Fibroblast of gingiva (primary cell): ENCODE data around the gene ARL4D.
"Not testable (repeated sequence)": the region's sequence is repeated elsewhere in the genome, so short reads cannot be mapped to it uniquely, and the experiment has no call there.

Experiments
- DNase-seq: peaks from one replicate; pipeline ENCODE4 v3.0.0-alpha.2; 2011; ENCODE audit warnings: low read depth

Gene ARL4D, protein sequence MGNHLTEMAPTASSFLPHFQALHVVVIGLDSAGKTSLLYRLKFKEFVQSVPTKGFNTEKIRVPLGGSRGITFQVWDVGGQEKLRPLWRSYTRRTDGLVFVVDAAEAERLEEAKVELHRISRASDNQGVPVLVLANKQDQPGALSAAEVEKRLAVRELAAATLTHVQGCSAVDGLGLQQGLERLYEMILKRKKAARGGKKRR

DNA sequence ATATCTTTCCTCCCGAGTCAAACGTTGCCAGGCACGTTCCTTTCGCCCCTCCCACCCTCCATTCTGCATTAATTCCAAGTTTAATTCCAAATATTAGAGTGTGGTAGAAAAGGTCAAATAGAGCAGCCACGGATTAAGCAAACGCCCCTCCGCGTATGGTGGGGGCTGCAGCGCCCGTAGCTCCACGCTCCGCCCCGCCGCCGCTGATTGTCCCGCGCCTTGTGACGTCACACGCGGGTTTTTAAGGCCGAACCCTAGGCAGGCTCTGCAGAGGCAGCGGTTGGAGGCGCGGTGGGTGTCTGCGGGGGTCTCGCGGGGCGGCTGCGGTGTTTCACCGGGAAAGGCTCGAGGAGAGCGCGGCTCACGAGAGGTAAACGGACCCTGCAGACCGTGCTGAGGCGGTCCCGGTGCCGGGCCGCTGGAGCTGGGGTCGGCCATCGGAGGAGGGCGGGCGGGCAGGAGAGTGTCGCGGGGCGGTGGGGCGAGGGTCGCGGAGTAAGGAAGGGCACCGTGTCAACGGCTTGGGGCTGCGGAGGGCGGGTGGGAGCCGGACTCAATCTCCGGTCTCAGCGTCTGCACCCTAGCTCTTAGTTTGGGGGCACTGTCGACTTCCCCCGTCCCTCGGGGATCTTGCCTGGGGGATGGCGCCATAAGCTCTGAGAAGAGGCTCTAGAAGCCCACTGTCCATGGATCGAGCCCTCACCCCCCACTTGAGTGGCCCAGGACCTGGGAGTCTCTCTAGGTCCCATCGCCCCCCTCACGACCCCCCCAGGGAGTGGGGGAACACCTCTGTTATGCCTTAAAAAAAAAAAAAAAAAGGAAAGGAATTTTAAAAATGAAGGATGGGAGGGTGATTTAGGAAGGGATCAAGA, at the start of gene ARL4D:
Gene ARL4D (plus strand): TSS at position 270 of the 872 bp plus-strand sequence. CDS start 740 bp downstream, outside the sequence.
- DNase-seq: peak; percentile 82

DNA sequence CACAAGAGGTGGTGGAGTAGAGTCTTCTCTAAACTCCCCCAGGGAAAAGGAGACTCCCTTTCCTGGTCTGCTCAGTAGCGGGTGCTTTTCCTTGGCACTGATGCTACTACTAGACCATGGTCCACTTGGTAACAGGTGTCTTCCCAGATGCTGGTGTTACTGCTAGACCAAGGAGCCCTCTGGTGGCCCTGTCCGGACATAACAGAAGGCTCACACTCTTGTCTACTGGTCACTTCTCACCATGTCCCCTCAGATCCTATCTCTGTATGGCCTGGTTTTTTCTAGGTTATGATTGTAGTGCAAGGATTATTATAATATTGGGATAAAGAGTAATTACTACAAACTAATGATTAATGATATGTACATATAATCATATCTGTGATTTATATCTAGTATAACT, 49.7 kb upstream of the ARL4D start:
- DNase-seq: no peak

DNA sequence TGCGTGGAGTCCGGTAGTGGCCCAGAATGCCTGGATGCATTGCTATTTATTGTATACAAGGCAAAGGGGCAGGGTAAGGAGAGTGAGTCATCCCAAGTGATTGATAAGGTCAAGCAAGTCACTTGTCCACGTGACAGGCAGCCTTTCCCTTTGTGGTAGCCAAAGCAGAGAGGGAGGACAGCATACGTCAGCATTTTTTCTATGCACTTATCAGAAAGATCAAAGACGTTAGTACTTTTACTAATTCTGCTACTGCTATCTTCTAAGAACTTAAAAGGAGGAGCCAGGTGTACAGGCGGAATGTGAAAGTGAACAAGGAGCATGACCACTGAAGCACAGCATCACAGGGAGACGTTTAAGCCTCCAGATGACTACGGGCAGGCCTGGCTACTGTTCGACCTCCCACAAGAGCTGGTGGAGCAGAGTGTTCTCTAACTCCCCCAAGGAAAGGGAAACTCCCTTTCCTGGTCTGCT, 47.9 kb upstream of the ARL4D start:
- no peak for DNase-seq

DNA sequence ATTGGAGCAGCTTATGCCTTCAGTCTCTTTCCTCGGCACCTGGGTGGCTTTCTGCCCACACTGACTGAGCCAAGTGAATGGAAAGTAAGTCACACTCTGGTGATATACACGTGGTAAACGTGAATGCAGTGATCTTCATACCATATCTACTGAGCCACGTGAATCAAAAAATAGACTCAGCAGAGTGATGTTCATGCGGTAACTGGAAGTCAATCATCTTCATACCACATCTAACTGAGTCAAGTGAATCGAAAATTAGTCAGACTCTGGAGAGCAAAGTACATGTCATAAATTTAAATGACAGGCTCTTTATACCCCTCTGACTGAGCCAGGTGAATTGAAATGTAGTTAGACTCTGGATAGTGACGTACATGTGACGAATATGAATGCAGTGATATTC, 47.1 kb upstream of the ARL4D start:
- no peak for DNase-seq

DNA sequence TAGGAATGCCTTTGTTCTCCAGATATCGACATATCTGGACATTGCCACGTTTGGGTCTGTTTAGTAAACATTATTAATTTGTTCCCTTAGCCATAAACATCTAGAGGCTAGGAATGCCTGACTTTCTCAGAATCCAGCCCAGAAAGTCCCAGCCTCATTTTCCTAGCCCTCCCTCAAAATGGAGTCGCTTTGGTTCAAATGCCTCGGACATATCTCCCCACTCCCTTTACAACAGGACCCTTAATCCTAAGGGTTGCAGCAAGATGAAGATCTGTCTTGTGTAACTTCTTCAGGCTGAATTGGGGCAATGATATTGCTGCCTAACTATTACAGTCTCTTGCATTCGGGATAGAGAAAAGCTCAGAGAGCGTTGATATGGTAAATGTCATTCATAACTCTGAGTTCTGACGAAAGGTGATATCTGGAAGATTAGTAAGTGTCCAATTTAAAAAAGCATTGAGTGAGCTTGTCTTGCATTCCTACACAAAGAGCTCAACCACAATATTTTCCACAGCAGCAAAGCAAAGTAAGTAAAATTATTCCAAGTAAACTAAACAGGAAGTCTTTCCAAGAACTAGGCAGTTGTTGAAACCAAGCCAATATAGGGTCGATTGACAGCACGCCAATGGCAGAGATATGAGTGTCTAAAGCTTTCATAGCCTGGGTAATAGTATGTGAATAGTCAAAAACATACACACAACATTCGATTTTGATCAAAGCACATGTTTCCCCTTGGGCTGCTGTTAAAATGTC, 46.0 kb upstream of the ARL4D start:
- DNase-seq: no peak

DNA sequence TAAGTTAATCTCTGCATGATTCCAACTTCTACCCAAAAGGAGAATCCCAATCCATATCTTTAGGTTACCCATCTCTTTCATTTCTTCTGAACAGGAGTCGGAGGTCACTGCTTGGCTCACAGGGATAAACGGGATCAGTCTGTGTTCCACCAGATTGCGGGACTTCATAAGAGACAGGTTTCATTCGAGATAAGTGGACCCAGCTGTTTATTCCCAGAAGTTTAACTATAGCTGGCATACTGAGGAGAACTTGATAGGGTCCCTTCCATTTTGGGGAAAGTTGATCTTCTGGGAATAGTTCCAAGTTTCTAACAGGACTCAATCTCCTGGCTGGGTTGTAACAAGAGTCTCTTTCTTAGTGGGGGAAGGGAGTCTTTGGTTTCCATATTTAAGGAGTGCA, 45.4 kb upstream of the ARL4D start:
- DNase-seq: peak; percentile 4

DNA sequence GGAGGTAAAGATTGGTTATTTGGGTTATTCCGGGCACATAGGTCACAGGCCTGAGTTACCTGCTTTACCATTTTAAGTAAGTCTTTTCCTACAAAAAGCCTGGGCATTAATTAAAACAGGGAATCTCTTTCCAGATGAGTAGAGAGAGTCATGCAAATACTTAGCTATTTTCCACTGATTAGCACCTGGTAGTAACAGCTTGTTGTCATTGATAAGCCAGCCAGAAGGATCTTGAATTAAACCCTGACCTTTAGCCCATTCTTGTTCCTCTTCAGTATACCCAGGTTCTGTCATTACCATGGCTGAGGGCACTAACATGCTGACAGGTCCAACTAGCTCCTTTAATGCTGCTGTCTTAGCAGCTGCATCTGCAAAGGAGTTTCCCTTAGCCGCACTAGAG, 44.4 kb upstream of the ARL4D start:
- DNase-seq: no peak

DNA sequence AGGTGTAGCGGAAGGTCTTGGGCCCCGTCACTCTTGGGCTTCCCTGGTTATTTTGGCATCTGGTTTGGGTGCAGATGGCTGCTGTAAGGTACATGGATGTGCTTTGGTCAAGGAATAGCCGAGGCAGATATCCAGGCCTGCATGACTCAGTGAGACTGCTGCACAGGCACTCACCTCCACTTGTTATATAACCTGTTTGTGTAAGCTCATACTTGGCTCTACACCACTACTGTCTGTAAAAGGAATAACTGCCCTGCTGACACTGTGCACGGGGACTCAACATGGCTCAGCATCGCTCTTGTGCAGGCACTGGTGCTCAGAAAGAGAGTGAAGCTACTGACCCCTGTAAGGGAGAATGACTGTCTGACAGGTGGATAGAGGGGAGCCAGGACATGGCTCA, 42.3 kb upstream of the ARL4D start:
- no peak for DNase-seq

DNA sequence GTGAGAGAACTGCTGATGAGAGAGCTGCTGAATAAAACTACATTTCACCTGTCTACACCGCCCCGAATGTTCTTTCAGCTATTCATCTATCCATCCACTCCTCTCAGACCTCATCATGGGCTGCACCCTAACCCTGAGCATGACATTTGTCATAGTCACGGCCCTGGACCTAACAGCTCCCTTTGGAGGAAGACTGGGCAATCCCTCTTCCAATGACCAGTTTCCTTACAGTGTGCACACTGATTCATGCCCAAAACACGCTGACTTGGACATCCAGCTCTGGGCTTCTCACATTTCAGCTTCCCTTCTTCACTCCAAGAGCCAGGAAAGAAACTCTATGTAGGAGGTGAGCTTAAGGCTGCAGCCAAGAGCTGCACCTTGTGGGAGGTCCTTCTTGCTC, 41.8 kb upstream of the ARL4D start:
- DNase-seq: peak; percentile 86

DNA sequence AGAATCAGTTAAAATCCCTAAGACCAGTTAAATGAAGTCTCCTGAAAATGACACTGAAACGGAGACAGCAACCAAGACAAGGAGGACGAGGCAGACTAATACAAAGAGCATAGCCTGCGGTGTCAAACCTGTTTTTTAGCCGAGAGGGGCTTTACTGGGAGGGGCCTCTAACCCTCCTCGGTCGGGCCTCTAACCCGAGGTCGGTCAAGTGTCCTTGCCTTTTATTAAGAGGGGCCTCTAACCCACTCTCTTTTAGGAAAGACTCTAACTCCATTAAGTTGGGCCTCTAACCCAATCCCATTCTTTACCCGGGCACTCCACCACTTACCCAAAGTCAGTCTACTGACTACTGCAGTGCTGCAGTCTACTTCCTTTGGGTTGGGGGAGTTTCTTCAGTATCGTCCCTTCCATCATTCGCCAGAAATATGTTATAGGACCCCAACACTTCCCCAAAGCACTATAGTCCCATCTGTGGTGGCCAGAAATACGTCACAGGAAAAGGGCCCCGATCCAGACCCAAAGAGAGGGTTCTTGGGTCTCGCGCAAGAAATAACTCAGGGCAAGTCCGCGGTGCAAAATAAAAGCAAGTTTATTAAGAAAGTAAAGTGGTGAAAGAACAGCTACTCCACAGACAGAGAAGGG, 39.2 kb upstream of the ARL4D start:
- DNase-seq: no peak

DNA sequence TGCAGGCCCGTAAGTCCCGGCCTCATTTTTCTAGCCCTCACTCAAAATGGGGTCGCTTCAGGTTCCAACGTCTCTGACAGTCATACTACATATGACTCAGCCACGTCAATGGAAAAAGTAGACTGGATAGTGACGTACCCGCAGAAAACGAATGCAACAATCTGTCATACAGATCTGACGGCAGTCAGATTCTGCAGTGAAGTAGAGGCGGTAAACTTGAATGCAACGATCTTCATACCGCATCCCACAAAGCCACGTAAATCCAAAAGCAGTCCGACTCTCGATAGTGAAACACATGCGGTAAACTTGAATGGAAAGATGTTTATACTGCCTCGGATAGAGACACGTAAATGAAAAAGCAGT, 38.4 kb upstream of the ARL4D start:
- DNase-seq: peak; percentile 83

DNA sequence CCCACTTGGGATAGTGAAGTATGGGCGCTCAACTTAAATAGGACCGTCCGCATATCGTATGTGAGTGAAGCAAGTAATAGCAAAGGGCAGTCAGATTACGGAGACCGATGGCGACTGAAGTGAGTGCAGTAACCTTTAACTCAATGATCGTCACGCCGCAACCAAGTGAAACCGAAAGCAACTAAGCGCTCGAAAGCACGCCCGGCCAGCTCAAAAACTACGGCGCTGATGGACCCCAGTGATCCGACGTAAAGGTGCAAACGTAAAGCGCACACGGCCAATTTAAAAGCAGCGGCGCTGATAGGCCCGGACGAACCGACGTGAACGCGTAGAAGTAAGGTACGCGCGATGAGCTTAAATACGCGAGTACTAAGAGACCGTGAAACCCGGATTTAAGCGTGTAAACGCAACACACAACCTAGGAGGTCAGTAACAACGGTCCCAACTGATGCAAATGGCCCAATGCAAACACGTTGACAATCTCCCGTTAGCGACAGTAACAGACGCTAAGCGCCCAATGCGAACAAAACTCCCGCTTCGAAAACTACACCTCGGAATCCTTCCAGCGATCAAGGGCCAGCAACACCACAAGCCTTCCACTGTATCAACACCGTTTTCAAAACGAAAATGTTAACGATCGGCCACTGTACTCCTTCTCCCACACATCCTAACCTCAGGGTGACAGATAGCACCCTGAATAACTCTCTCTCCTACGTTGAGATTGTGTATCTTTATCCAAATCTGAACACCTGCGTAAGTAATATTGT, 37.9 kb upstream of the ARL4D start:
- DNase-seq: peak; percentile 99

DNA sequence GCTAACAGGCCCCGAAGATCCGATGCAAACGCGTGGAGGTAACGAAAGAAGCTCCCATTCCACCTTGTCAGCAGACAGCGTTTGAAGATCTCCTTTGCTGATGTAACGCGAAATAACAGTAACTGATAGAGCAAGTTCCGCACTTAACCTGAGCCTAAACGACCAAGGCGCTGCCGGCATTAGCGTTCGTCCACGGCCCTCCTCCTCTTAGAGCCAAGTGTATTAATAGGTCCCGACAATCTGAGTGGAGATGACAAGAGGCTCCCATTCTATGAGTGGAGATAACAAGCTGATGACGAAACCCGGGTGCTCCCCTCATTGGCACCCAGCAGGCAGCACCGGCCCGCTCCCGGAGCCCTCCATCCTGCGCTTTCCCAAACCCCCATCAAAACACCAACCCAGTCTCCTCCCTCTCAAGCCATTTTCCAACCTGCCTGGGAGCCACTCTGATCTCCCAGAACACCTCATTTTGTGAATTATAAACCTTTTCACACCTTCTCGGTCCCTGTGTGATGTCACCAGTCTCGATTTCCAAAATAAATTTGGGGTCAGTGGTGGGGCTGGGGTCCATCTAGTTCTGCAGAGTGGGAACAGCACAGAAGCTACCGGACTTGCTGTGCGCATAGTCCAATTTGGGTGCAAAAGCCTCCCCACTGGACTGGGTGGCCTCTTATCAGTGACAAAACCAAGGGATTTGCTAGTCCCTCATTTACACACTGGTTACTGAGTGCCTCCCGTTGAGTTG, 35.4 kb upstream of the ARL4D start:
- DNase-seq: no peak

DNA sequence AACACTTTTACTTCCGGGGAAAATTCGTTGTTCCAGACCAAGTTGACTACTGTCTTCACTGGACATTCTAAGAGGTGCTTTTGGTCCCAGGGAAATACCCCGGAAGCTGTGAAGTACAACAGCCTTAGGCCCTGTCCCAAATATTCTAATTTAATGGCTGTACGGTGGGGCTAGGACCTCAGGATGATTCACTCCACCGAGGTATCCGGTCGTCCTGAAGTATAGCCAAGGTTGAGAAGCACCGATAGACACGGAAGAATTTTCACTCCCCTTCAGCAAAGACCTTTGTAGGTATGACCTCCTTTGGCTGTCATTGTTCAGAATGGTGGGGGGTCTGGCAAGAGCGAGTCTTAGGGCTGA, 34.9 kb upstream of the ARL4D start:
- no peak for DNase-seq

DNA sequence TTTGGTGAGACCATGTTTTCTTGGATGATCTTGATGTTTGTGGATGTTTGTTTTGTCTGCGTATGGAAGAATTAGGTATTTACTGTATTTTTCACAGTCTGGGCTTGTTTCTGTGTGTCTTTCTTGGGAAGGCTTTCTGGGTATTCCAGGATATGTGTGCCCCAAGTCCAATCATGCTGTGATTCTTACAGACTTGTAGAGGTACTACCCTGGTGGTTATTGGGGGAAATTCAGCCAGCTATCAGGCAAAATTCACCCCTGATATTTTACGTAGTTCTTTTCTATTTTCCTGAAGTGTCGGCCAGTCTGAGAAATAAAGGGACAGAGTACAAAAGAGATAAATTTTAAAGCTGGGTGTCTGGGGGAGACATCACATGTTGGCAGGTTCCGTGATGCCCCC, 33.4 kb upstream of the ARL4D start:
- no peak for DNase-seq

DNA sequence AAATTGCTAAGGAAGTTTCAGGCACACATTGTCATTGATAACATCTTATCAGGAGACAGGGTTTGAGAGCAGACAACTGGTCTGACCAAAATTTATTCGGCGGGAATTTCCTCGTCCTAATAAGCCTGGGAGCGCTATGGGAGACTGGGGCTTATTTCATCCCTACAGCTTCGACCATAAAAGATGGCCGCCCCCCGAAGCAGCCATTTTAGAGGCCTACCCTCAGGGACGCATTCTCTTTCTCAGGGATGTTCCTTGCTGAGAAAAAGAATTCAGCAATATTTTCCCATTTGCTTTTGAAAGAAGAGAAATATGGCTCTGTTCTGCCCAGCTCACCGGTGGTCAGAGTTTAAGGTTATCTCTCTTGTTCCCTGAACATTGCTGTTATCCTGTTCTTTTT, 32.9 kb upstream of the ARL4D start:
- not testable (repeated sequence) for DNase-seq

DNA sequence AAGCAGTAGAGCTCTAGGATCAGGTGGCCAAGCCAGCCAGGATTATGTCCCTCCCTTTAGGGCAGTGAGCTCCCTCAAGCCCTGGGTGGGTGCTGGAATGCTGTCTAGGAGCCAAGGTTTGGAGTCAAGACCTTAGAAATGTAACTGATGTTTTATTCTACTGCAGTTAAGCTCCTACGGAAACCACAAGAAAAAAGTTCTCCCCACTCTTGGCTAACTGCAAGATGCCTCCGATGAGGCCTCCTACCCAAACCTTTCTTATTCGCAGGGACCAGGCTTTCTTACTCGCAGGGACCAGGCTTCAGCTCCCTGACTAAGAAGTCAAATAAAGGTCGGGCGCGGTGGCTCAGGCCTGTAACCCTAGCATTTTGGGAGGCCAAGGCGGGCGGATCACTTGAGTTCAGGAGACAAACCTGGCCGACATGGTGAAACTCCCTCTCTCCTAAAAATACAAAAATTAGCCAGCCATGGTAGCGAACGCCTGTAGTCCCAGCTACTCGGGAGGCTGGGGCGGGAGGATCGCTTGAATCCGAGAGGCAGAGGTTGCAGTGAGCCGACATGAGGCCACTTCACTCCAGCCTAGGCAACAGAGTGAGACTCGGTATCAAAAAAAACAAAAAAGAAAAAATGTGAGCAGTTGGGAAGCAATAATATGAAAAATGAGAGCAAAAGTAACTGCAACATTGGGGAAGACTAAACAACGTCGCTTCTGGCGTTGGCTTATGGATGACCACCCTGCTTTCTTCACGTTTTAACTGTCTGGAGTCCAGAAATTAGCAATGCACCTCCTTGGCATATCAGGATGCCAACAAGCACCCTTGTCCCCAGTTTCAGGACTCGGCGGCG, 31.7 kb upstream of the ARL4D start:
- no peak for DNase-seq

DNA sequence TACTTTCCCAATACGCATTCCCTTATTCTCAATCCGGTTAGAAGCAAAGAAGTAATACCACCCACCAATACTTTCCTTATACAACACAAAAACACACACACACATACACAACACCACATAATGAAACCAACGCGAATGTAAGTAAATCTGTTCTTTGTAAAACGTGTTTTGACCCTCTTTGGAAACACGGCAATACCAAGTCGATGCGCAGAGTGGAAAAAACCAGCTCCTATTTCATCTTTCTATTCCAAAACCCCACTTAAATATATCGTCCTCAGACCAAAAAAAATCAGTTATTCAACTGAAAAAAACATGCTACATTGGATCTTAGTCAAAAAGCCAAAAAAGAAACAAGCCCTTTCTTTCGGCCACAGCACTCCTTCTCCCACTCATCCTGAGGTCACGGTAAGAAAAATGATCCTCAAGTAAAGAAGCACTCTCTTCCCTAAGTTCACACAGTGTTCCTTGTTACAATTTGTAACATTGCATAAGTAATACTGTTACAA, 31.0 kb upstream of the ARL4D start:
- peak; percentile 96 for DNase-seq

DNA sequence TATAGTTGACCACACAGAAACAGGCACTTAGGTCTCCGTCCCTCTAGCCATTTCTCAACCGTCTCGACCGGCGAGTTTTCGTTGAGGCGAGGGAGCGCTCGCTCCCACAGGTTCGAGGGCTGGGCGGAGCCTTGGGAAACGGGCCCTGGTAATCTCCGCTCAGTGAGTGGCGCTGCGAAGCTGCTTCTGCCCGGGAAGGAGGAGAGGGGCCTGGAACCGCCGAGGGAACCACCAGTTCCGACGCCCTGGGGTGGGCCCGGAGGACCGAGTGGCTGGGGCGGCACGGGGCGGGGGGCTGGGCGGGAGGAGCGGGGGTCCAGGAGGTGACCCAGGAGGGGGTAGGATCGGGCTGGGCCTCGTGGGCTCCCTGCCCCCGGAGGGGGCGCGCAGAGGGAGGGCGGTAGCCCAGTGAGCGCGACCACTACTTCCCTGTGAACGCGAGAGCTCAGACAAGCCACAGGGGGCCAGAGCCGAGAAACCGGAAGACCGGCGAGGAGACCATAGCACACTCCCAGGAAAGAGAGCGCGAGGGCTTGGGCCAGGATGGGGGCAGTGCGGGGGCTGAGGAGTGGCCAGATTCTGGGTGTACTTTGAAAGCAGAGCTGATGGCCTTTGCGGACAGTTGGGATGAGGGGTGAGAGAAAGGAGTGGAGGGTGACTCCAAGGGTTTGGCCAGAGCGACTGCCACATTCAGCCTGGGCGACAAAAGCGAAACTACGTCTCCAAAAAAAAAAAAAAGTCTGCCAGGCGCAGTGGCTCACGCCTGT, 29.9 kb upstream of the ARL4D start:
- DNase-seq: peak; percentile 83
